Activated T-cell treated with anti-CD3 and anti-CD28 coated beads for 4 hours (primary cell): ENCODE measurements around the gene IFITM2.
"Not testable (repeated sequence)": the region's sequence is repeated elsewhere in the genome, so short reads cannot be mapped to it uniquely, and the experiment has no call there.

ENCODE experiments used
- DNase-seq: peaks from one replicate; pipeline ENCODE4 v3.0.0-alpha.2; 2020

The IFITM2 gene

GRCh38 chr11:307766-308708 lies at the start of gene IFITM2:
IFITM2 (plus strand) TSS chr11:307816; CDS start chr11:308193, 377 bp downstream.
- not testable (repeated sequence) for DNase-seq

GRCh38 chr11:259413-259812 lies 48.2 kb upstream of the IFITM2 start:
- DNase-seq = no peak

GRCh38 chr11:261624-262023 lies 46.0 kb upstream of the IFITM2 start:
- DNase-seq = no peak

DNA sequence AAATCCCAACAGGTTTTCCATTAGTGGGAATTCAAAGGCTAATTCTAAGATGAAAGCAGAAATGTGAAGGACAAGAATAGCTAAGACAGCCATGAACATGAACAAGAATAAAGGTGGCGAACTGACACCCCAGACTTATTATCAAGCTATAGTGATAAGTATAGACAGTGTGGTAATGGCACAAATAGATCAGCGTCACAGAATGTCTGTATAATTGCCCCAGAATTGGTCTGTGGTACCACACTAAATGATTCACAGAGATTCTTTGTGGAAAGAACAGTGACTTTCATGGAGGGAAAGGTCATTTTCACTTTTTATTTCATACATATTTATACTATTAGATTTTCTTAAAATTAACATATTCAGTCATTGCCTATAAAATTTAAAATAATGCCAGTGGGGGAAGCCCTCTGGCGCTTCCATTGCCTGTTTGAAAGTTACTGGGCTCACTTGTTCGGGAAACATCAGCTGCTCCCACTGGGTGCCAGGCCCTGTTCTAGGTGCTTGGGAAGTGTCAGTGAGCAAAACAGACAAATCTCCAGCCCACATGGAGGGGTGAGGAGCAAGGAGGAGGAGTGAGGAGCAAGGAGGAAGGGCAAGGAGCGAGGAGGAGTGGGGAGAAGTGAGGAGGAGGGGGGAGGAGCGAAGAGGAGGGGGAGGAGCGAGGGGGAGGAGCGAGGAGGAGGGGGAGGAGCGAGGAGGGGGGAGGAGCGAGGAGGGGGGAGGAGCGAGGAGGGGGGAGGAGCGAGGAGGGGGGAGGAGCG lies 40.8 kb upstream of the IFITM2 start:
- no peak for DNase-seq

DNA sequence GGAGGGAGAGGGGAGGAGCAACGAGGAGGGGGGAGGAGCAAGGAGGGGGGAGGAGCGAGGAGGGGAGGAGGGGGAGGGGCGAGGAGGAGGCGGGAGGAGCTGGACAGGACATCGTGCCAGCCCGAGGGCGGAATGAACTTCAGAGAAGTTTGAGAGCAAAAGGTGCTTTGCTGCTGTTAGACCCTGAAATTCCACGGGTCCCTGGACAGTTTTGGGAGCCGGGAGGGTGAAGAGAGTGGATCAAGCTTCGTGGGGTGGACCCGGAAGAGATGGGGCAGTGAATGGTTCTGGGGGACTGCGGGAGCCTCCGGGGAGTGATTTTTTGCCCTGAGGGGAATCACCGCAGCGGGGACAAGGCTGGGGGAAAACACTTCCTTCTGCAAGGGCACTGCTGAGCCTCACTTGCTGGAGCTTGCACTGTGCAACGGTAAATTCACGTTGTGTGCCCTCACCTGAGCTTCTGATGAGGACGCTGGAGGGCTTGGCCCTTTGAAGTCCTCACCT lies 40.1 kb upstream of the IFITM2 start:
- no peak for DNase-seq

DNA sequence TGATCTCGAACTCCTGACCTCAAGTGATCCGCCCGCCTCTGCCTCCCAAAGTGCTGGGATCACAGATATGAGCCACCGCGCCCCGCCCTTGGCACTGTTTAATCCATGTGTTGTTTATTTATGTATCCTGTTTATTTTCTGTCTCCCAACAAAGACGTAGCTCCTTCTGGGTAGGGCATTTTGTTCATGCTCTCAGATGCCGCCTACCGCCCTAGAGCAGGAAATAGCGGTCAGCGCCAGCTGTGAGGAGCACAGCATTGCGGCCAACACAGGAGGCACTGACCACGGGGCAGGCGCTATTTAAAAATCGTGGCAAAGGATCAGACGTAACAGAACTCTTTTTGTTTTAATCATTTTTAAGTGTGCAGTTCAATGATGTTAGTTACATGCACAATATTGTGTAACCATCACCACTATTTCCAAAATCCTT lies 38.9 kb upstream of the IFITM2 start:
- DNase-seq = not testable (repeated sequence)

DNA sequence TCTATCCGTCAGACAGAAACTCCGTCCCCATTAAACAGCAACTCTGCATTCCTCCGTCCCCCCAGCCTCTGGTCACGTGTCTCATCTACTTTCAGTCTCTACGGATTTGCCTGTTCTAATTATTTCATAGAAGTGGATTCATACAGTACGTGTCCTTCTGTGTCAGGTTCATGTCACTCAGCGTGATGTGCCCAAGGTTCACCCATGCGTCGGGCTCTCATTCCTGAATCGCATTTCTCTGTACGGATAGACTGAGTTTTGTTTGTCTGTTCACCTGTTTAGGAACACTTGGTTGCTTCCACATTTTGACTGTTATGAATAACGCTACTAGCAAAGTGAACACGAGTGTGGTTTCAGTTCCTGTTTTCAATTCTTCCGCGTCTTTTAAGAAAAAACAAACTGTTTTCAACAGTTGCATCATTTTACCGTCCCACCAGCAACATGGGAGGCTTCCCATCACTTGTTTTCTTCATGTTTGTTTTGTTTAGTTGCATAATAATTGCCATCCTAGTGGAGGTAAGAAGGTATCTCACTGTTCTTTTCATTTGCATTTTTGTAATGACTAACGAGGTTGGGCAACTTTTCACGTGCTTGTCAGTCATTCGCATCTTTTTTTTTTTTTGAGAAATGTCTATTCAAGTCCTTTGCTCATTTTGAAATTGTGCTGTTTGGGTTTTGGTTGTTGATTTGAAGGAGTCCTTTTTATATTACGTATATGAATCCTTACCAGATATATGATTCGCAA lies 38.3 kb upstream of the IFITM2 start:
- DNase-seq = no peak

DNA sequence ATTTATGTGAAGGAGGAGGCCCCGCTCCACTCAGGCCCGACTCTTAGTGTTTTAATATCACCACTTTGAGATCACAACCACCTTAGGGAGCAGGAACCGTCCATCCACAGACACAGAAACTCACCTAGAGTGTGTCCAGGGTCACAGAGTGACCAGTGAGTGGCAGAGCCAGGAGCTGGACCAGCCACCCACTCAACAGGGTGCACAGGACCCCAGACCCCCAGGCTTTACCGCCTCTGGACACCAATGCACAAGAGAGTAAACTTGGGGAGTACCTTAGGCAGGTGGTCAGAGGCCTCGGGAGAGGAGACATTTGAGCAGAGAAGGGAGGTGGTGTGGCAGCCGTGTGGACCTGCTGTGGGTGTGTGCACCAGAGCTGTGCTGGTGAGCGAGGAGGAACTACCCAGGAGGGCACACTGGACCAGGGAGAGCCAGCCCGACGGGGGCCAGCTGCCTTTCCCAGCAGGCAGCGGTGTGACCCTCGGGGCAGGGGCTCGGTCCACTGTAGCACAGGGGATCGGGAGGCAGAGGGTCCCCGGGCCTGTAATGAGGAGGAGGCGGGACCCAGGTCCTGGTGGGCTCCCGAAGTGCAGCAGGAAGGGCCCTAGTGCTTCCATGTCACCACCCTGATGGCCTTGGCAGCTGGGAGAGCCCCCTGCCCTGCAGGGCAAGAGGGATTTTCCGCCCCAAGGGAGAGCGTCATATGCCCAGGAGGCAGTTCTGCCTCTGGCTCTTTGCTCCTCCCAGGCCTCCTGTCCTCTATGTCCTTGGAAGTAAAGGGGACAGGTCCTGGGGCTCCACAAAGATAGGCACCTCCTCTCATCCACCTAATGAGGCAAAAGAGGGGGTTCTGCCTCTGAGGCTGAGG lies 36.9 kb upstream of the IFITM2 start:
- no peak for DNase-seq

GRCh38 chr11:271319-271715 lies 36.3 kb upstream of the IFITM2 start:
- no peak for DNase-seq

DNA sequence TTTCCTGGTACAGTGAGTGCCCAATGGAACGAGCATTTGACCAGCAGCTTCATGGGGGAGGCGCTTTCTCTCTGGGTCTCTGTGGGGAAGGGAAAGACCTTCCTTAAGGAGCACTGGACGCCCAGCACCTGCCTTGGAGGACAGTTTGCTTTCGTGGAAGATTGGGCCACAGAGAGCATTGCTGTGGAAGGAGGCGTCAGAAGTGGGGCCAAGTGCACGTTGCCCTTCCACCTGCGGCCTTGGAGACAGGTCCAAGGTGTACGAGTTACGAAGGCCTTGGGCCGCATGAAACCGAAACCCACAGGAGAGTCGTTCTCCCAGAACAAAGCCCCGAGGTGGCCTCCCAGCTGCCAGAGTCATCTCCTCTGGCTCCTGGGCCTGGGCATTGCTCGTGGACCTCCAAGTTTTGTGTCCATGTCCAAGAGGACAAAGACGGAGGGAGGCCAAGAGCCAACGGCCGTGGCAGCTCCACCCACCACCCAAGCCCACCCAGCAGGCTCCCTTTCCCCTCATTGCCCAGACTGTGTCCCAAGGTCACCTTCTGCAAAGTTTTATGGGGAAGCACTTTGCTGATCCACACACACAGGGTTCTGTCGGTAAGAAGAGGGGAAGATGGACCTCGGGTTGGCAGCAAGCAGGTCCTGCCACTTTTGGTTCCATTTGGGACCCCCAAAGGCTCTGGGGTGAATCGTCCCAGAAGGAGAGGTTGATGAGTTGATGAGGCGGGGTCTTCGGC lies 35.3 kb upstream of the IFITM2 start:
- no peak for DNase-seq

GRCh38 chr11:272931-273198 lies 34.8 kb upstream of the IFITM2 start:
- no peak for DNase-seq

- DNase-seq = no peak
Measured at GRCh38 chr11:276219-276618, 31.4 kb upstream of the IFITM2 start.

DNA sequence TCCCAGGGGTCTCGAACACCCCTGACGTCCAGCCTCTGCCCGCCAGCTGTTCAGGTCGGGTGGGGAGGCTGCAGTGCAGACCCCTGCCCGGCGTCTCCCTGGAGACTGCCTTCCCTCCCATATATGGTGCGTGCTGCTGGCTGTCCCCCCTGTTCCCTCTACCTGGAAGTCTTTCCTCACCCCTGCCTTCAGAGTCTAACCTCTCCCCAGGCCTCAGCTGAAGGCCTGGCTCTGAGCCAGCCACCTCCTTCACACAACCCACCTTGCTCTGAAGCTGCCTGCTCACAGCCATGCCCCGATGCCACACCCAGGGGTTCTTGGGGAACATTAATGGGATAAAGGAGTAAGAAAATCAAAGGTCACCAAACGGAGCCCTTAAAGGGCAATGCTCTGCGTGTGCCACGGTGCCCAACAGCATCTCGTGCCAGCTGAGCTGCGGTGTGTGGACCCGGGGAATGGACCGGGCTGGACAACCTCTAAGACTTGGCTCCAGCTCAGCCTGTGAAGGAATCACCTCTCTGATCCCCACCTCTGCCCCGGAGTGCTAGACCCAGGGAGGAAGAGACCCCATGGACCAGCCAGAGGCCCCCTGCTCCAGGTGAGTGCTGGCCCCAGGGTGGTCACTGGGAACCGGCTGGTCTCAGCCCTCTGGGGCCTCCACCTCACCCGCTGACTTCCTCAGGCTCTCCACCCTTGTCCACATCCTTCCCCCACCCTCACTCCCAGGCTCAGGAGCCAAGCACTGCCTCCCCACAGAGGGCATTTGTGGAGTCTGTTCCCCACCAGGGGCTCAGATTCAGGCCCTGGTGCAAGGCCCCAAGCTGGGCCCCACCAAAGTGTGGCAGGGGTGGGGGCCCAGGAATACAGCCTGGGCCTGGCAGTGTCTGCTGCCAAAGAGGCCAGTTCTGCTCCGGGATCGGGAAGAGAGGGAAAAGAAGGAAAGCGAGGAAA lies 29.3 kb upstream of the IFITM2 start, which contains the start of gene NLRP6:
Gene NLRP6 (plus strand): TSS at position 407 of the 951 bp plus-strand sequence. CDS start 163 bp downstream, at position 570.
- no peak for DNase-seq

DNA sequence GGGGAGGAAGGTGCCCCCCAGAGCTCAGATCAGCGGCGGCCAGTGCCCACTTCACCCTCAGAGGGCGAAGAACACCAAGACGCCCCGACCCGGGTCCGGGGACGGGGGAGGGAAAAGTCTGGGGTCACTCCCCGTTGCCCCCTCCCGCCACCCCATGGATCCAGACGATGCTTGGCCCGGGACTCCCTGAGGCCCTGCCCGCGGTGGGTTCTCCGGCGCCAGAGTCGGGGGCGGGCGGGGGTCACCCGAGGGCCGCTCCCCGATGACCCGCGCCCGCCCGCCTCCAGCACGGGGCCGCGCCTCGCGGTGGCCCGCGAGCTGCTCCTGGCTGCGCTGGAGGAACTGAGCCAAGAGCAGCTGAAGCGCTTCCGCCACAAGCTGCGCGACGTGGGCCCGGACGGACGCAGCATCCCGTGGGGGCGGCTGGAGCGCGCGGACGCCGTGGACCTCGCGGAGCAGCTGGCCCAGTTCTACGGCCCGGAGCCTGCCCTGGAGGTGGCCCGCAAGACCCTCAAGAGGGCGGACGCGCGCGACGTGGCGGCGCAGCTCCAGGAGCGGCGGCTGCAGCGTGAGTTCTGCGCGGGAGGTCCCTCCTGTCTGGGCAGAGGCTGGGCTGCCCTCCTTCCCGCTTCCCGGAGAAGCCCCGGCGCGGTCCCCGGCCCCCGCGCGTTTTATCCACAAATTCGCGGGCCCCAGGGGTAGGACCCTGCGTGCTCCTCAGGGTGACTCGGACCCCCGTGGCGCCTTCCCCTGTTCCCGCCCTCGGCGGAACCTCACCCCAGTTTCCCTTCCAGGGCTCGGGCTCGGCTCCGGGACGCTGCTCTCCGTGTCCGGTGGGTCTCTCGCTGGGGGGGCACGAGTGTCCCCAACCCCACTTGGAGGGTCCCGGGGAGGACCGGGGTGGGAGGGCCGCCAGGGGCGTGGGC lies 28.3 kb upstream of the IFITM2 start:
- DNase-seq = no peak

- no peak for DNase-seq
Measured at GRCh38 chr11:279966-280705, 27.5 kb upstream of the IFITM2 start.

DNA sequence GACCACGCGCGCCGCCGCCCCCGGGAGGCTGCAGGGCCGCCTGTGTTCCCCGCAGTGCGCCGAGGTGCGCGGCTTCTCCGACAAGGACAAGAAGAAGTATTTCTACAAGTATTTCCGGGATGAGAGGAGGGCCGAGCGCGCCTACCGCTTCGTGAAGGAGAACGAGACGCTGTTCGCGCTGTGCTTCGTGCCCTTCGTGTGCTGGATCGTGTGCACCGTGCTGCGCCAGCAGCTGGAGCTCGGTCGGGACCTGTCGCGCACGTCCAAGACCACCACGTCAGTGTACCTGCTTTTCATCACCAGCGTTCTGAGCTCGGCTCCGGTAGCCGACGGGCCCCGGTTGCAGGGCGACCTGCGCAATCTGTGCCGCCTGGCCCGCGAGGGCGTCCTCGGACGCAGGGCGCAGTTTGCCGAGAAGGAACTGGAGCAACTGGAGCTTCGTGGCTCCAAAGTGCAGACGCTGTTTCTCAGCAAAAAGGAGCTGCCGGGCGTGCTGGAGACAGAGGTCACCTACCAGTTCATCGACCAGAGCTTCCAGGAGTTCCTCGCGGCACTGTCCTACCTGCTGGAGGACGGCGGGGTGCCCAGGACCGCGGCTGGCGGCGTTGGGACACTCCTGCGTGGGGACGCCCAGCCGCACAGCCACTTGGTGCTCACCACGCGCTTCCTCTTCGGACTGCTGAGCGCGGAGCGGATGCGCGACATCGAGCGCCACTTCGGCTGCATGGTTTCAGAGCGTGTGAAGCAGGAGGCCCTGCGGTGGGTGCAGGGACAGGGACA lies 26.7 kb upstream of the IFITM2 start:
- no peak for DNase-seq

GRCh38 chr11:281486-282161 lies 26.0 kb upstream of the IFITM2 start:
- no peak for DNase-seq
